Measurements from ENCODE around the gene CXXC1.
"Not testable (repeated sequence)": the region's sequence is repeated elsewhere in the genome, so short reads cannot be mapped to it uniquely, and the experiment has no call there.

Gene CXXC1

GRCh38 chr18:50274044-50274442, 13.4 kb downstream of the CXXC1 start:
- no peak for DNase-seq

- no peak for DNase-seq
Measured at GRCh38 chr18:50273203-50274043, 14.1 kb downstream of the CXXC1 start.

- DNase-seq, result no peak
Measured at GRCh38 chr18:50272568-50272967, 14.9 kb downstream of the CXXC1 start.

GRCh38 chr18:50268022-50268747, 19.3 kb downstream of the CXXC1 start:
- peak; percentile 81 to 82 for DNase-seq

GRCh38 chr18:50266248-50266704, 21.2 kb downstream of the CXXC1 start, which contains the start of gene CFAP53:
Gene CFAP53, minus strand, starts transcription at chr18:50266495. Its CDS starts 91 bp downstream, at chr18:50266404.
- peak; percentile 88 for DNase-seq

GRCh38 chr18:50262977-50263376, 24.5 kb downstream of the CXXC1 start:
- no peak for DNase-seq

- no peak for DNase-seq
Measured at GRCh38 chr18:50250935-50251334, 36.6 kb downstream of the CXXC1 start.

GRCh38 chr18:50249576-50249975, 37.9 kb downstream of the CXXC1 start:
- DNase-seq, result no peak

GRCh38 chr18:50247561-50247960, 39.9 kb downstream of the CXXC1 start:
- no peak for DNase-seq

GRCh38 chr18:50241768-50242167, 45.7 kb downstream of the CXXC1 start:
- not testable (repeated sequence) for DNase-seq

- no peak for DNase-seq
Measured at GRCh38 chr18:50240080-50240563, 47.4 kb downstream of the CXXC1 start.

- DNase-seq, result no peak
Measured at GRCh38 chr18:50232419-50232818, 55.1 kb downstream of the CXXC1 start.
